Measurements from ENCODE around the gene SERPINB6.

- TF ChIP-seq, protein P1, sequence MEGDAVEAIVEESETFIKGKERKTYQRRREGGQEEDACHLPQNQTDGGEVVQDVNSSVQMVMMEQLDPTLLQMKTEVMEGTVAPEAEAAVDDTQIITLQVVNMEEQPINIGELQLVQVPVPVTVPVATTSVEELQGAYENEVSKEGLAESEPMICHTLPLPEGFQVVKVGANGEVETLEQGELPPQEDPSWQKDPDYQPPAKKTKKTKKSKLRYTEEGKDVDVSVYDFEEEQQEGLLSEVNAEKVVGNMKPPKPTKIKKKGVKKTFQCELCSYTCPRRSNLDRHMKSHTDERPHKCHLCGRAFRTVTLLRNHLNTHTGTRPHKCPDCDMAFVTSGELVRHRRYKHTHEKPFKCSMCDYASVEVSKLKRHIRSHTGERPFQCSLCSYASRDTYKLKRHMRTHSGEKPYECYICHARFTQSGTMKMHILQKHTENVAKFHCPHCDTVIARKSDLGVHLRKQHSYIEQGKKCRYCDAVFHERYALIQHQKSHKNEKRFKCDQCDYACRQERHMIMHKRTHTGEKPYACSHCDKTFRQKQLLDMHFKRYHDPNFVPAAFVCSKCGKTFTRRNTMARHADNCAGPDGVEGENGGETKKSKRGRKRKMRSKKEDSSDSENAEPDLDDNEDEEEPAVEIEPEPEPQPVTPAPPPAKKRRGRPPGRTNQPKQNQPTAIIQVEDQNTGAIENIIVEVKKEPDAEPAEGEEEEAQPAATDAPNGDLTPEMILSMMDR (conservative IDR thresholded peaks at IDR 0.05; ENCODE audit: low read depth, low read length): no peak
- TF ChIP-seq MAFK (IDR thresholded peaks at IDR 0.05; ENCODE audit: low read depth, low read length) (no peak), POLR2A (IDR thresholded peaks at IDR 0.05; ENCODE audit: low read depth, low read length) (no peak), CEBPB (IDR thresholded peaks at IDR 0.05; ENCODE audit: low read depth, low read length) (no peak), CHD1 (IDR thresholded peaks at IDR 0.05; ENCODE audit: low read depth, low read length) (no peak), BHLHE40 (IDR thresholded peaks at IDR 0.05; ENCODE audit: low read depth, low read length) (no peak), SMC3 (IDR thresholded peaks at IDR 0.05; ENCODE audit: low read depth, low read length) (no peak), RAD21 (IDR thresholded peaks at IDR 0.05; ENCODE audit: low read length) (no peak), FOS (IDR thresholded peaks at IDR 0.05; ENCODE audit: low read depth, low read length) (no peak), MAZ (IDR thresholded peaks at IDR 0.05; ENCODE audit: borderline replicate concordance, low read depth, low read length) (no peak)
- TF ChIP-seq, protein P2, sequence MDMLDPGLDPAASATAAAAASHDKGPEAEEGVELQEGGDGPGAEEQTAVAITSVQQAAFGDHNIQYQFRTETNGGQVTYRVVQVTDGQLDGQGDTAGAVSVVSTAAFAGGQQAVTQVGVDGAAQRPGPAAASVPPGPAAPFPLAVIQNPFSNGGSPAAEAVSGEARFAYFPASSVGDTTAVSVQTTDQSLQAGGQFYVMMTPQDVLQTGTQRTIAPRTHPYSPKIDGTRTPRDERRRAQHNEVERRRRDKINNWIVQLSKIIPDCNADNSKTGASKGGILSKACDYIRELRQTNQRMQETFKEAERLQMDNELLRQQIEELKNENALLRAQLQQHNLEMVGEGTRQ (IDR thresholded peaks at IDR 0.05; ENCODE audit: low read depth, low read length): no peak
These were observed 2.3 kb upstream of the SERPINB6 start for GRCh38 chr6:2973676-2974075.
